Neural progenitor cell (in vitro differentiated cells): ENCODE measurements around the gene PADI2.

Experiments
- EZH2 ChIP-seq: fragments of 200-600 bp; sonication (generic); IDR thresholded peaks from 2 replicates; pipeline ENCODE4 v1.6.1; 2017; ENCODE audit warnings: antibody characterized with exemption, mild to moderate bottlenecking, moderate library complexity
- TF ChIP-seq, protein P1 (sequence below): fragments of 200-600 bp; sonication (generic); IDR thresholded peaks from 2 replicates; pipeline ENCODE4 v1.5.1; 2017; ENCODE audit warnings: antibody characterized with exemption, mild to moderate bottlenecking

DNA sequence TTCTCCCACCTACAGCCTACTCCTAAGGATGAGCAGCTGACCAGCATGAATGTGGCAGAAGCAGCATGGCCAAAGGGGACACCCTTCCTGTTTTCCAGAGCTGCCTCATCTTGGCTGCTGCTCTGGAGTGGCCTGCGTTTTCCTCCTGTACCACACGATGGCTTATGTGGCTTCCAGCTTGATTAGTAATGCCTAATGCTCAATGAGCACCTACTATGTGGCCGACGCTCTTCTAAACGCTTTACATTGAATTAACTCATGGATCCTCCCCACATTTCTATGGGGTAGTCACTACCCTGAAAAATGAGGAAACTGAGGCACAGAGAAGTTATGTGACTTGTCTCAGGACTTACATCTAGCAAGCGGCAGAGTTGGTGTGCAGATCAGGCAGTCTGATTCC lies 47.5 kb downstream of the PADI2 start:
- TF ChIP-seq, protein P1, sequence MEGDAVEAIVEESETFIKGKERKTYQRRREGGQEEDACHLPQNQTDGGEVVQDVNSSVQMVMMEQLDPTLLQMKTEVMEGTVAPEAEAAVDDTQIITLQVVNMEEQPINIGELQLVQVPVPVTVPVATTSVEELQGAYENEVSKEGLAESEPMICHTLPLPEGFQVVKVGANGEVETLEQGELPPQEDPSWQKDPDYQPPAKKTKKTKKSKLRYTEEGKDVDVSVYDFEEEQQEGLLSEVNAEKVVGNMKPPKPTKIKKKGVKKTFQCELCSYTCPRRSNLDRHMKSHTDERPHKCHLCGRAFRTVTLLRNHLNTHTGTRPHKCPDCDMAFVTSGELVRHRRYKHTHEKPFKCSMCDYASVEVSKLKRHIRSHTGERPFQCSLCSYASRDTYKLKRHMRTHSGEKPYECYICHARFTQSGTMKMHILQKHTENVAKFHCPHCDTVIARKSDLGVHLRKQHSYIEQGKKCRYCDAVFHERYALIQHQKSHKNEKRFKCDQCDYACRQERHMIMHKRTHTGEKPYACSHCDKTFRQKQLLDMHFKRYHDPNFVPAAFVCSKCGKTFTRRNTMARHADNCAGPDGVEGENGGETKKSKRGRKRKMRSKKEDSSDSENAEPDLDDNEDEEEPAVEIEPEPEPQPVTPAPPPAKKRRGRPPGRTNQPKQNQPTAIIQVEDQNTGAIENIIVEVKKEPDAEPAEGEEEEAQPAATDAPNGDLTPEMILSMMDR, result no peak
- no peak for TF ChIP-seq EZH2
